GM19463 (cell line): ENCODE results near the gene EIF2S2.

Experiments used
- ATAC-seq: cut with Tn5 transposase; IDR thresholded peaks from one replicate; pipeline ENCODE4 v1.9.1; 2021; ENCODE audit warnings: mild to moderate bottlenecking, moderate library complexity; ENCODE audit not compliant: unreplicated experiment

The EIF2S2 gene

GRCh38 chr20:34066476-34067090 is 45.5 kb downstream of the EIF2S2 start:
- no peak for ATAC-seq

GRCh38 chr20:34065260-34065659 is 46.8 kb downstream of the EIF2S2 start:
- ATAC-seq: no peak

- ATAC-seq: no peak
Measured at GRCh38 chr20:34064286-34064685, 47.8 kb downstream of the EIF2S2 start.

GRCh38 chr20:34062570-34063482 is 49.2 kb downstream of the EIF2S2 start:
- no peak for ATAC-seq

GRCh38 chr20:34061695-34062094 is 50.3 kb downstream of the EIF2S2 start:
- peak; percentile 69 for ATAC-seq

GRCh38 chr20:34060970-34061369 is 51.1 kb downstream of the EIF2S2 start:
- ATAC-seq: no peak

GRCh38 chr20:34058831-34059230 is 53.2 kb downstream of the EIF2S2 start:
- no peak for ATAC-seq

- ATAC-seq: no peak
Measured at GRCh38 chr20:34055290-34055689, 56.8 kb downstream of the EIF2S2 start.

- ATAC-seq: no peak
Measured at GRCh38 chr20:34052414-34052813, 59.6 kb downstream of the EIF2S2 start.

- ATAC-seq: no peak
Measured at GRCh38 chr20:34049897-34050695, 61.9 kb downstream of the EIF2S2 start.

GRCh38 chr20:34049389-34049788 is 62.7 kb downstream of the EIF2S2 start:
- ATAC-seq: no peak

- no peak for ATAC-seq
Measured at GRCh38 chr20:34047917-34048316, 64.1 kb downstream of the EIF2S2 start.

GRCh38 chr20:34047010-34047687 is 64.9 kb downstream of the EIF2S2 start:
- no peak for ATAC-seq

- ATAC-seq: no peak
Measured at GRCh38 chr20:34045930-34046725, 65.9 kb downstream of the EIF2S2 start.

GRCh38 chr20:34045294-34045693 is 66.7 kb downstream of the EIF2S2 start:
- ATAC-seq: no peak

- ATAC-seq: no peak
Measured at GRCh38 chr20:34043025-34043424, 69.0 kb downstream of the EIF2S2 start.

GRCh38 chr20:34042262-34042661 is 69.8 kb downstream of the EIF2S2 start:
- ATAC-seq: no peak

- ATAC-seq: no peak
Measured at GRCh38 chr20:34041226-34041625, 70.8 kb downstream of the EIF2S2 start.

GRCh38 chr20:34040300-34040995 is 71.6 kb downstream of the EIF2S2 start:
- ATAC-seq: no peak
